Mucosa of gallbladder (tissue), 1 donor: ENCODE data around the gene NEDD9. TPM values are rescaled to one million over a fixed set of nuclear protein-coding genes. Genes with fewer than 3 reads are reported as not detected.
A peak's percentile ranks its signal among the peaks of the same experiment; 100 is the strongest.

ENCODE experiments used
- DNase-seq: peaks from one replicate; pipeline ENCODE4 v3.0.0-alpha.2; 2020; ENCODE audit warnings: low spot score
- total RNA-seq: library from RNA; stranded (reverse); gene quantifications from one replicate; pipeline ENCODE4 v1.2.1, GENCODE V29; 2021
- donor health status: DM: no; HTN: no; CAD: no.

Gene NEDD9
- total RNA-seq, 1 donor from 2014 or later = 18.1 TPM

DNA sequence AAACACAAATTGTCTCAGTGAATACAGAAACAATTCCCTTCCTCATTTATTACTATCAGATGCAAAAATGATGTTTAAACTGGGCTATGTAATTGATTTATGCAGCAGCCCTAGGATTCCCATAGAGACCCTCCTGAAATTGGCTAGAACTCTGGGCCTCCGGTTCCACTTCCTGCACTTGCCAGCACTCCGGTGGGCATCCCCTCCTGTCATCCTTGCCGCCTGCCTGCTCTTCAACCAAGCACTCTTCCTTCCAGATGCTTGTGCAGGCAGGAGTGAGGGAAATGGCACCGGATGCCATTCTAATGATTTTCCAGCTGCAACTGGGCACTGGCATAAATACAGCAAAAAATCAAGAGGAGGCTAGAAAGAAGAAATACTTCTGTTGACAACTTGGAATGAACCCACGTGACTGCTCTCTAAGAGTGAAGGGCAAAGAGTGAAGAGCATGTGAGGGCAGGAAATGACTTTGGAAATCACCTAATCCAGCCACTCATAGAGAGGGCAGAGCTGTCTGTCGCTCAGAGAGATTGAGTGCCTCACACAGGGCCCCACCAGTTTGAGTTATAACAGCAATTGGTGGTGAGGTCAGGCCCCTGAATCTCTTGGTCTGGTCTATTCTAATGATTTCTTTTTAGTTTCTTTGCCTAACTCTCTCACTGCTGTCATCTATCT lies 3.7 kb upstream of the NEDD9 start:
- no peak for DNase-seq

DNA sequence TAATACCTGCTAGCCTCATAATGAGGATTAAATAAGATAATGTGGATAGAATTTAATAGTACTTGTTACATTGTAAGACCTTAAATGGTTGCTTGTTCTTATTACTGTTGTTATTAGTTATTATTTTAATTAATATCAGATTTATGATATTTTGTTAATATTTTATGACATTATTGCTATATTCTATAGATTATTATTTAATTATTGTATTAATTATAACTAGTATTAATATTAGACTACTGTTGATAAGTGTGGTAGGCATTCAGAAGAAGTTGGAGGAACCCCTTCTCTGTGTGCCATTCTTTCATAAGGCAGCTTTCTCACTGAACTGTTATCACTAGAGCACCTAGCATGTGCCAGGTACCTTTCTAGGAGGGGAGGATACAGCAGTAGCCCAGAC lies 2.6 kb upstream of the NEDD9 start:
- DNase-seq = no peak

DNA sequence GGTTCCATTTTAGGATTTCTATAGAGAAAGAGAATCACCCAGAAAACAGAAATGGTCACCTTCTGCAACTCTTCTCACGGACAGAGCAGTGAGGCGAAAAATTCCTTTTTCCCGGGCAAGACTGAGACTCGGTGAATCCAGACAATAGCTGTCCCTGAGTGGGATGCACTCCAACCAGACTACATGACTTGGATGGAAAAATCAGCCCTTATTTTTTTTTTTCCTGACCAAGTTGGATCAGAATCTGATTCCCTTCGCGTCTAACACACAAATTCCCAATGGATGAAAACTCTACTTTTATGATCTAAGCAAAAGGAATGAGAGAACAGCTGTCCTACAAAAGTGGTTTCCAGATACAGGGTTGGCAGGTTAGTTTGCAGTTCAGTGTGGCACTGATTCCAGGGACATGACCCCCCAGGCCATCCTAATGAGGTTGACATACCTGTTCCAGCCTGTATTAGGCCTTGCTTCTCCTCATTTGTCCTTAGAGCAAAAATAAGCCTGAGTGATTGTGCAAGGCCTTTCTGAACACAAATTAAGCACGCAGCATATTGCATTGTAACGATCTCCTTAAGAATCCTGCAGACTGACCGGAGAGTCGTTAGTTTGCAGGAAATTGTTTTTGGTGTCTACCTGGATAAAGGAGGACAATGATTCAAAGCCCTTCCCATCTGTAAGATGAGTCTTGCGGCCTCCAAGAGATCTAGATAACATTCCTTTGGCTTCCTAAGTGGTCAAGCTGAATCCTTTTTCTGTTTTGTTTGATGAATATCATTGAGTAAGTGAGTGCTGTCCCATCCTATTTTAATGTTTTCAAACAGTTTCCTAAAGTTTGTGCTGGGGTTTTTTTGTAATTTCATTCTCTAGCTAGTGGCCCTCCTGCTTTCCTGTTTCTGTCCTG lies 1.5 kb upstream of the NEDD9 start:
- DNase-seq = no peak

DNA sequence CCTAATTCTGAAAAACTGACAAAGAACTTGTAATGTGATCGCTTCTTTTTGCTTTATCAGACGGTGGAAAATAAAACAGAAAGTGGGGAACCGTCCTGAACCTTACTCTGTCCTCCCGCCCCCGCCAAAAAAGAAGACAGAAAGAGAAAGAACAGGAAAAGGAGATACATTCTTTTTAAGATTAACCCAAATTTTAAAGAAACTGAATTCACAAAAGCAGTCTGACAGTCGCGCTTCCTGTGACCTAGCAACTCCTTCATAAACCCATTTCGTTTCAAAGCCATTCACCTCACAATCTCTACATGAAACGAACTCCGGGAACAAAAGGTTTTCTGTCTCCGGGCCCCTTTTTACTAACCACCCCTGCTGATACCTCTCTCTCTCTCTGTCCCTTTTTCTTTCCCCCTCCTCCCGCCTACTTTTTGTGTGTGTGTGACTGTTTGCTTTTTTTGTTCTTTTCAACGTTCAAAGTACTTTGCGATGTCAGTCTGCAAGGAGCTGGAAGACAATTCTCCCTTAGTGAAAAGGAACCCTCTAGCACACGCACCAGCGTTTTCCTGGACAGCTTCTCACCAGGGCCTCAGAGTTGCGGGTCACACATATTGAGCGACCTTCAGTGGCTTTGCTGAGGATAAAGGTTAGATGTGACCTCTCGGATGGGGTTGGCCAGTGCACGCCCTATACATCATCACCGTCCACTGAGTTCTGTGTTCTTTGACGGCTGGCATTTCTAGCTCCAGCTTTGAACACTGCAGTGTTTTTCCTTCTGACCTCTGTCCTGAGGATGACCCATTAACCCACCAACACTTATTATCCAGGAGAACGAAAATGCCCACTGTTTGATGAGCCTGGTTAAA lies 530 bp upstream of the NEDD9 start:
- DNase-seq = no peak

GRCh38 chr6:11231564-11232192 lies 790 bp downstream of the NEDD9 start:
- DNase-seq = peak; percentile 68

DNA sequence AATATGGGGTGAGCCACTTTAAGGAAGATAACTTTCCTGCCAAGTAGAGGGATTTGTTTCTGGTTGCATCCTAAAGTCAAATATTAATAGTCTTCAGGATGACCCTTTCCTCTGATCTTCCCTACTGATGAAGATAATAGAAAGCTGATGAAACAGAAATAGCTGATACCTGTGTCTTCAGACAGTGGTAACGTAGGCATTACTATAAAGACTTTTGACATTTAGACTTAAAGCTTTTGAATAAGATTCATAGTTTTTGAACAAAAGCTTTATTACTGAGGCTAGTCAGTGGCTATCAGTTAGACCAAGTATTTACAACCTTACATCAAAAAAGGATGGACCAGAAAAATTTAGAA lies 1.4 kb downstream of the NEDD9 start:
- DNase-seq = no peak

DNA sequence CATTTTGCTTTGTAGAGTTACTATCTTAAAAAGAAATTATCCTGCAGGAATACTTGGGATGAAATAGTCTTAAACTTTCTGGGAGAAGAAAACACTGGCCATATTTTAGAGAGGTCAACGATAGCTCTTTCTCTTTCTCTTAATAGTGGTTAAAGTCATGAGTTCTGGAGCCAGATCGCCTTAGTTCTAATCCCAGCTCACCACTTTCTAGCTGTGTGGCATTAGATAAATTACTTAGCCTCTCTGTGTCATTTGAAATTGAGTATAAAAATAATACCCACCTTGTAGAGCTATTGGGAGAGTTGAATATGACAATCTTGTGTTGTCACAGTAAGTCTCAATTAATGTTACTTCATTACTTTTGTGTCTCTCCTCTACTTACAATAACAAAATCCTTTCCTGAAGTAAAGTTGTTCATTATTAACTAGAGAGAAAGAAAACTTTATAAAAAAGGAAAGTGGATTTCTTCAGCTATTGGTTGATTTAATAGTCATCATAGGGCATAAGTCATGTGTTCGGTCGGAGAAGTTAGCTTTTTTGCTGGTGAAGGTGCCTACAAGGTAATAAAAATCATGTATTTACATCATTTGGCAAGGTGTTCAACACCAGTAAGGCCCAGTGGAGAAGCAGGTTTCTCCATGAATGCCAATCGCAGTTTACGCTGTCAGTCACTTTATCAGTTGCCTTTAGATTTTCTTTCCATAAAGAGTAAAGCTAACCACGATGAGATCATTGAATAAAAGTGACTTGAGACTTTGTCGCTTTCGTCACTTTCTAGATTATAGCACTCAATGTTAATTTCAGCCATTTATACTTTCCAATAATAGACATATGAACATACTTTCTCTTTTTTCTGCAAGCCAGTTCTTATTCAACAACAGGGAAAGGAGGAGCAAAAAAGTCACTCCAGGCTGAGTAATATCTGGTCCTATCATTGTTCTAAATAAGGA lies 2.0 kb downstream of the NEDD9 start:
- no peak for DNase-seq

DNA sequence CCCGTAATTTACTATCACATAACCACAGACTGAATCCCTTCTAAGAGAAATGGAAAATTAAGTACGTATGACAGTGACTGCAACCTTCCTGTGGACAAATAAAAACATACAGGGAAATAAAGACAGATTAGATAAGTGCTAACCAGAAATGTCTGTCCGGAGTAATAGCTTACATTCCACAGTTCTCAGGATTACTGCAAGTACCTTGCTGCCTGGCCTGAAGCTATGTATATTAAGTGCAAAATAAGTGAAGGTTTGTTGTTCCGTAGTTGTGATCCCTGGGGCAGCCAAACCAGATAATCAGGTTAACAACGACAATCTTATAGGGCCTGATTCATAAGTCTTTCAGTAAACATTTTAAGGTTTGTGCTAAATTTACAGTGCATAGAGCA lies 2.8 kb downstream of the NEDD9 start:
- DNase-seq = no peak

DNA sequence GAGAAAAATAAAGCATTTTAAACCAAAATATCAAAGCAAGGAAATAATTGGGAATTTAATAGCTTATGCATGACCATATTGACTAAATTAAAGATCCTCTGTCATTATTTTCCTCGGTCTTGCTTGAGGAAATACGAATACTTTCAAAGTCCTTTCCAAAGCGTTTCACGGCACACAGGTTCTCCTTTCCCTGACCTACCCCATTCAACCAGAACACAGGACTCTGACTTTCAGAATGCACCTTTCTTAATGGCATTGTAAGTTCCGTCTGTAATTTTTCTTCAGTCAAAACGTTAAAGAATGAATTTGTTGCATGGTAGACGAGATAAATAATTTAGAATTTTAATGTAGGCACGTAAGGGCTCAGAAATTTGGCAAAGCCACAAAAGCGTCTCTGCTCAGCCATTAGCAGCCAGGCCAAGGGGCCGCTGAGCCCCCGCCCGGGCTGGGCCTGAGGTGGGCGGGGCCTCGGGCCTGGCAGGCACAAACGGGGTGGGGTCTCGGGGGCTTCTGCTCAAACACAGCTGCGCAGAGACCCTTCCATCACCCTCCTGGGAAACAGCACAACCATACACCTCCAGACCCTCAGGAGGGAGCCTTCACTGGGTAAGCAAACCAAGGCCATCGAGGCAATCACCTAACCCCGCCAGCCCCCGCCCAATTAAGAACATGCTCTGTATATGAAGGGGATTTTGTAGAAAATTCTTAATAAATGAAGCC lies 3.4 kb downstream of the NEDD9 start:
- no peak for DNase-seq

DNA sequence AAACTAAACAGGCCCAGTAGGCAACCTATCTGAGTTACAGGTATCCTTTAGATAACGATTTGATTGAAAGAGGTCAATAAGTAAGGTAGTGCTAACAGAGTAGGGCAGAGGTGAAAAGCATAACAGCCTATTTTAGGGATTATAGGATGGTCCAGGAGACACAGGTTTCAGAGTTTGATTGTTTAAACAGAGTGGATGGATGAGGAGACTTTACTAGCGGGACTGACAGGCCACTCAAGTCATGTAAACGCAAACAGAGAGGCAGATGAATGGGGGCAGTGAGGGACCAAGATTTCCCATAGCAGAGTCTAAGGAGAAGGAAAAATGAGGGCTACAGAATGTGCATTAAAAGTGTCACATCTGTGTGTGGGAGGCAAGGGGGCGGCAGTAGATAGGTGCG lies 4.8 kb downstream of the NEDD9 start:
- DNase-seq = no peak

- no peak for DNase-seq
These were observed 6.5 kb downstream of the NEDD9 start for GRCh38 chr6:11226005-11226404.

DNA sequence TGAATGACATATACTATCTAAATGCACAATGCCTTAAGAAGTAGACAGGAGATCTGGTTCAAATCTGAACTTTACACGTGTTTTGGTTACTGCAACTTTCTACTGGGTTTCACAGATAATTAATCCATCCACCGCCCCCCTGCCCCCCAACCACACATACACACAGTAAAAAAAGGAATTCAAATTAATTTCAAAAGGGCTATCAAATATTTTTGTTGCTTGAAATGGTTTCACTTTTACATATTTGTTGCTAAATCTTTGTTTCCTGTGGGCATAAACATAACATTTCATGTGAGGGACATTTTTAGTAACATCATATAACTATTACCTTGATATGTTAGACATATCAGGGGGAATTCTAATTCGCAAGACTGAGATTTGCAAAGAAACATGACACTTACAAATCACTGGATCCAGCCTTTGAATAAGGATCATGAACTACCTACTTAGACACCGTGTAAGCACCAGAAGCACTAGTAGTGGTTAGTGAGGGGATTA lies 7.5 kb downstream of the NEDD9 start:
- no peak for DNase-seq

DNA sequence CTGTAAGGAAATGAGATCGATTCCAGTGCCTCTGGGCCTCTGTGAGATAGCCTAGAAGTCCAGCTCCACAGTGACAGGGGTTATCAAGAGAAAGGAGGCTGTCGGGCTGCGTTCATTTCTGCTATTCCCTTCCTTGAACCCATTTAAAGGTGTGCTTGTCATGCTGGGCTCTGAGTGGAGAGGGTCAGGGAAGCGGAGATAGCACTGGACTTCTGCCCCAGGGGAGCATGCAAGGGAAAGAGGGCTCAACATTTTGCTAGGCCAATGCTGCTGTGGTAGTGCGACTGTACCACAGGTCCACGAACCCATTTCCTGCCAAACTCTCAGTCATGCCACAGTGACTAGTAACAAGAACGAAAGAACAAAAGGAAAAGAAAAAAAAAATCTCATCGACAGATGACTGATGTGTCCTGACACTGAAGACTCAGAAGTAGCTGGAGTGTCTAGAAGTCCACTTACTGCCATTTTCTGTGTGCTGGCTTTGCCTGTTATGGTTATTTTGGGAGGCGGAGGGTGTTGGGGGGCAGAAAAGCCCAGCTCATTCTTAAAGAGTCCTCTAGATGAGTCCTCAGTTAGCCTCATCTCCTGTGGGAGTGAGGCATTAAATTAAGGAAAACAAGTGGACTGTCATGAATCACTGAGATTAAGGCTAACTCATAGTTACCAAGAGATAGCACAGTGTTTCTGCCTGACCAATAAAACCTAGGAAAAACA lies 8.1 kb downstream of the NEDD9 start:
- no peak for DNase-seq

DNA sequence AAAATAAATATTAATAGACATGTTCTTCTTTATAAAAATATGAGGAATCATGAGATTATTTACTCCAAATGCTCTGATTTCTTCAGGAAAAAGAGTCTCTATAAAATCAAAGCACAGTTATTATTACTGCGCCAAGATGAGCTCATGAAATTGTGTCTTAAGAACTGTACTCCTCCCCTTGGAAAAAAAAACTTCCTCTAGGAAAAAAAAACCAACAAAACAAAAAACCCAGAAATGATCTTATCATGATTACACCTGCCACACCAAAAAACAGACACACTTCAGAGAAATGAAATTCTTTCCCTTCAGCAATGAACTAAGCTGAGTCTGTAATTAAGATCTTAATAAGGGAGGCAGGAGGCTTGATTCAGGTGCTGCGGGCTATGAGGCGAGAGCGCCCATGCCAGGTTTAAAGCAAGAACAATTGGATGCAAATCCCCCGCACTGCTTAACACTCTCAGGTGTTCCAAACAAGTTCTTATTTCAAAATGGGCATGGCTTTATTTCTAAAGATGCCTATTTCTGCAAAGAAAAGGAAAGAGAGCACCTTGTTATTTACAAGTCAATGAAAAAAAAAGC lies 9.1 kb downstream of the NEDD9 start:
- DNase-seq = no peak

GRCh38 chr6:11222385-11223277 lies 9.8 kb downstream of the NEDD9 start:
- no peak for DNase-seq

DNA sequence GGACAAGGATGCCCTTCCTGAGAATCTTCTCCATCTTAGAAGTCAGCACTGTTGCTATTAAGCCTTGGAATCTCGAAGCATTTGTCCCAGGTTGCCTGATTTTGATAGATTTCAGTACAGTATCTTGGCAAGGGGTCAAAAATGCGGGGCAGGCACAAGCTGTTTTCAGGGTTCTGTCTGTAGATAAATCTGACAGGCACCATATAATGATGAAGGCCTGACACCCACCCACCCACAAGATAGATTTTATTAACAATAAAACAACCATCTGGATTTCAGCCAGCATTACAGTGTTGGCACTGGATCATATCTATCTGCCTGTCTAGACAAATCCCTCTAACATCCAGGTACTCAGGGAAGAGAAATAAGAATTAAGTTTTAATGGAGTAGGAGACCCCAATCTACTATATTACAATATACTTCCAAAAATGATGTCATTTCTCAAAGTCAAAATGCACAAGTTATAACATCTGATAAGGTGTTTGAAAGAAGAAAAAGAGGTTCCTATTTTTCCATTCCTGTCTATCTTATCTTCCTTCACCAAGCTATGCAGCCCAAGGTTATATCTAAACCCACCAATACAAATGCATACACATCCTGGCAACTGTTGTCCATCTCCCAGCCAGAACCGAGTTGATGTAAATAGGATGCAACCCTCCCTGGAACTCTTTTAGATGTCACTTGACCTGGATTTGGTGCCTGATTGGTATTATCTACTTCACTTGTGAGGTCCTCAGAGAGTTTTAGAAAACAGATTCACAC lies 10.7 kb downstream of the NEDD9 start:
- no peak for DNase-seq

- peak; percentile 31 for DNase-seq
These were observed 13.1 kb downstream of the NEDD9 start for GRCh38 chr6:11219400-11219834.
